Activated T-helper 17 cell treated with anti-CD3 and anti-CD28 coated beads, Interleukin-2, amount 50 U/mL, for 72 hours (primary cell): Measurements from ENCODE around the gene TNFAIP1. TPM values are rescaled to one million over a fixed set of nuclear protein-coding genes. Genes with fewer than 3 reads are reported as not detected.
A peak's percentile ranks its signal among the peaks of the same experiment; 100 is the strongest.
"Not testable (repeated sequence)": the region's sequence is repeated elsewhere in the genome, so short reads cannot be mapped to it uniquely, and the experiment has no call there.

Source experiments
- ATAC-seq: fragments of 150-1000 bp; cut with Tn5 transposase; replicated peaks from 2 replicates; pipeline ENCODE4 v1.10.0; 2021; ENCODE audit warnings: mild to moderate bottlenecking, moderate library complexity
- H3K27ac Mint-ChIP-seq: one replicate; pipeline ENCODE4 v1.8.0; 2022; ENCODE audit warnings: mixed read lengths
- H3K27me3 Mint-ChIP-seq: one replicate; pipeline ENCODE4 v1.8.0; 2022; ENCODE audit warnings: mixed read lengths
- H3K36me3 Mint-ChIP-seq: one replicate; pipeline ENCODE4 v1.8.0; 2022; ENCODE audit warnings: low read depth, mild to moderate bottlenecking, mixed read lengths
- H3K4me1 Mint-ChIP-seq: one replicate; pipeline ENCODE4 v1.8.0; 2022; ENCODE audit warnings: mixed read lengths
- H3K4me3 Mint-ChIP-seq: one replicate; pipeline ENCODE4 v1.8.0; 2022; ENCODE audit warnings: mild to moderate bottlenecking, mixed read lengths
- H3K9me3 Mint-ChIP-seq: one replicate; pipeline ENCODE4 v1.8.0; 2022; ENCODE audit warnings: mixed read lengths
- total RNA-seq, 2 donors: library from RNA; stranded (reverse); gene quantifications; one replicate each; pipeline ENCODE4 v1.2.3, GENCODE V29; 2022

Gene TNFAIP1
- 10 to 100 TPM; 24.9 to 30.0 TPM for total RNA-seq

DNA sequence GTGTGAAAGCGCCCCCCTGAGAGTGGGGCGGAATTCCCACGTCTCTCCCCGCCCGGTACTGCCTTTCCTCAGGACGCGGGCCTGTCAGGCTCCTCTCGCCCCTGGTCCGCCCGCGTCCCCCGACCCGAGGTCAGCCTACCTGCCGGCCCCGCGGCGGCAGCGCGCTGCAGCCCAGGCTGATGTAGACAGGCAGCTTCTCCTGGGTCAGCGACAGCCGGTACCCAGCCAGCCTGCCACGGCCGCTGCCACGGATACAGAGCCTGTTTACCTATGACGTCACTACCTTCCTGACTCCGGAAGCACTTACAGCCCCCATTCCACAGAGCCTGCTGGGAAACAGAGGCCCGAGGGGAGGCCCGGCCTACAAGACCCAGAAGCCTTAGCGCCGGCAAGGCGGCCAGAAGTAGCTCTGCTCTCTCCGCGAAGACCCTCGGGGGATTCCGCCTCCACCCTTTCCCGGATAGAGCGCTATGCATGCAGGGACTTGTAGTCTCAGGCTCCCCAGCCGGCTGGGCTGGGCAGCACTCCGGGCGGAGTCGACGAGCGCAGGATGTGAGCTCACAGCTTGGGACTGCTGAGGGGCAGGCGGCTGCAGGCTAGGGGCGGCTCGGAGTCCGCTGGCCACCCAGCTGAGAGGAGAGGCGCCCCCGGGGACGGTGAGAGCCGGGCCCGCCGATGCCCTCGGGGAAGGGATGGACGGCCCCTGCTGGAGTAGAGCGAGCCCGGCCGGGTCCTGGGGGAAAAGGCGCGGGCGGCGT lies at the start of gene TNFAIP1, which contains the start of gene IFT20:
Gene TNFAIP1, plus strand, starts transcription at position 561 of the 758 bp plus-strand sequence. CDS start 3,761 bp downstream, outside the sequence.
Gene IFT20, minus strand, starts transcription at position 272 of the 758 bp plus-strand sequence. CDS start 3,487 bp downstream, outside the sequence.
- peaks cover 30% of the 10 kb centered on the region for H3K4me1 Mint-ChIP-seq
- H3K36me3 Mint-ChIP-seq, result peaks cover 31% of the 10 kb centered on the region
- ATAC-seq, result peak; percentile 96
- H3K9me3 Mint-ChIP-seq, result no peaks in the 10 kb centered on the region
- peak within 1 kb of the TSS; percentile 96 for H3K27ac Mint-ChIP-seq
- H3K4me3 Mint-ChIP-seq, result peak within 1 kb of the TSS; percentile 93
- no peaks in the 10 kb centered on the region for H3K27me3 Mint-ChIP-seq

DNA sequence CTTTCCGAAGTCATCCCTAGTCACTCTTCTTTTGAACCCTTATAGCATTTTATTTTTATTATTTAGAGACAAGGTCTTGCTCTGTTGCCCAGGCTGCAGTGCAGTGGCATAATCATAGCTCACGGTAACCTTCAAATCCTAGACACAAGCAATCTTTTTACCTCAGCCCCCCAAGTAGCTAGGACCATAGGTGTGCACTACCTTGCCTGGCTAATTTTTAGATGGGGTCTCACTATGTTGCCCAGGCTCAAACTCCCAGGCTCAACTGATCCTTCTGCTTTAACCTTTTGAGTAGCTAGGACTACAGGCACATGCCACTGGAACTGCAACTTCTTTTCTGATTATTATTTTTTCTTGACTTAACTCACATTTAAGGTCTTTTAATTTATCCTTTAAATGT lies 49.6 kb upstream of the TNFAIP1 start:
- no peak overlapping the region for H3K4me3 Mint-ChIP-seq
- H3K36me3 Mint-ChIP-seq, result no peaks in the 10 kb centered on the region
- no peak overlapping the region for H3K27ac Mint-ChIP-seq
- no peaks in the 10 kb centered on the region for H3K4me1 Mint-ChIP-seq
- H3K27me3 Mint-ChIP-seq, result no peaks in the 10 kb centered on the region
- no peak for ATAC-seq
- no peaks in the 10 kb centered on the region for H3K9me3 Mint-ChIP-seq

DNA sequence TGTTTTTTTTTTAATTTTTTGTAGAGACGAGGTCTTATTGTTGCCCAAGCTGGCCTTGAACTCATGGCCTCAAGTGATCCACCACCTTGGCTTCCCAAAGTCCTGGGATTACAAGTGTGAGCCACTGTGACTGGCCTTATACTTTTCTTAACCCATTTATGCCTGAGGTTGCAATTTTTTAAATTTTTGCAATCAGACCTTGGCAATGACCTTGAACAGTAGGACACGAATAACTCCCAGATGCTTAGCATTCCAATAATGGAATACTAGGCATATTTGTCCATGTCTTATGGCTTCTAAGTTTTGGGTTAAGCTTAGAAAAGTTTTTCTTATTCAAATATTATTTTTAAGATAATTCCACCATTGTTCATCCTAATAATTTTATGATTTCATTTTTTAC lies 44.9 kb upstream of the TNFAIP1 start:
- no peak overlapping the region for H3K27ac Mint-ChIP-seq
- H3K4me1 Mint-ChIP-seq, result peaks cover 3% of the 10 kb centered on the region
- no peaks in the 10 kb centered on the region for H3K36me3 Mint-ChIP-seq
- no peak overlapping the region for H3K4me3 Mint-ChIP-seq
- H3K9me3 Mint-ChIP-seq, result no peaks in the 10 kb centered on the region
- H3K27me3 Mint-ChIP-seq, result peaks cover 9% of the 10 kb centered on the region
- ATAC-seq, result no peak

DNA sequence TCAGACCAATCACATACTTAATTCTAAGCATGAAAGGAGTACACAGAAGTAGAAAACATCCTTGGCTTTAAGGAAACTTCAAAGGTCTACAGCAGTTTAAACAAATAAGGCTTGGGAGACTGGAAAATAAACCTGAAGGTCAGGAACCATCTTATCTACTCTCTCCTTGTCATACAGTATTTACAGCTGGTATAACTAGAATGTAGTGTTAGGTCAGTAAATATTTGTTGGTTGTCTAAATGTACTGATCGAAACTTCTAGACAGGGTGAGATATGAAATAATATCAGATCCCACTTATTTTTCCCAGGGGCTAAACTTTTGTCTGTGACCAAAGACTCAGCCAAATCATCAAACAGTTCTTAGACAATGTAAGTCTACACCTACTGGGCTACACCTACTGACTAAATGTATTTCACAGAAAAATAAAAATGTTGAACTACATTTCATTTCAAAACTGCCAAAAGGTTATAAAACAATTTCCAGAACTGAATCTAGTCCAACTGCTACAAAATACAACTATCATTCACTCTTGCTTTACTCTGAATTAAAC lies 43.7 kb upstream of the TNFAIP1 start:
- H3K9me3 Mint-ChIP-seq, result no peaks in the 10 kb centered on the region
- no peak overlapping the region for H3K27ac Mint-ChIP-seq
- H3K27me3 Mint-ChIP-seq, result peaks cover 9% of the 10 kb centered on the region
- H3K4me1 Mint-ChIP-seq, result peaks cover 12% of the 10 kb centered on the region
- no peak for ATAC-seq
- no peak overlapping the region for H3K4me3 Mint-ChIP-seq
- no peaks in the 10 kb centered on the region for H3K36me3 Mint-ChIP-seq

- not testable (repeated sequence) for H3K36me3 Mint-ChIP-seq, H3K4me3 Mint-ChIP-seq, H3K27me3 Mint-ChIP-seq, H3K27ac Mint-ChIP-seq, ATAC-seq, H3K9me3 Mint-ChIP-seq
- peaks cover 12% of the 10 kb centered on the region for H3K4me1 Mint-ChIP-seq
Measured at GRCh38 chr17:28292878-28293277, 42.7 kb upstream of the TNFAIP1 start.

DNA sequence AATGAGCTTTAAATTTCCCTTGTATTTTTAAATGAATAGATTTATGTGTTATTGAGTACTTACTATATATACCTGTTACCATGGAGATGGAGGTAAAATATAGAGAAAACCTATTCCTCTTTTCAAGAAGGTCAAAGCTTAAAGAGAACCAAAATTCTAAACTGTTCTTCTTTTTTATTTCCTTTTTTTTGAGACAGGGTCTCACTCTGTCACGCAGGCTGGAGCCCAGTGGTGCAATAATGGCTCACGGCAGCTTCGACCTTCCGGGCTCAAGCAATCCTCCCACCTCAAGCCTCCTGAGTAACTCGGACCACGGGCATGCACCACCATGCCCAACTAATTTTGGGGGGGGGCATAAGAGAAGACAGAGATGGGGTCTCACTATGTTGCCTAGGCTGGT lies 41.6 kb upstream of the TNFAIP1 start:
- Mint-ChIP-seq H3K27me3 (peaks cover 9% of the 10 kb centered on the region), H3K9me3 (no peaks in the 10 kb centered on the region)
- ATAC-seq, result no peak

DNA sequence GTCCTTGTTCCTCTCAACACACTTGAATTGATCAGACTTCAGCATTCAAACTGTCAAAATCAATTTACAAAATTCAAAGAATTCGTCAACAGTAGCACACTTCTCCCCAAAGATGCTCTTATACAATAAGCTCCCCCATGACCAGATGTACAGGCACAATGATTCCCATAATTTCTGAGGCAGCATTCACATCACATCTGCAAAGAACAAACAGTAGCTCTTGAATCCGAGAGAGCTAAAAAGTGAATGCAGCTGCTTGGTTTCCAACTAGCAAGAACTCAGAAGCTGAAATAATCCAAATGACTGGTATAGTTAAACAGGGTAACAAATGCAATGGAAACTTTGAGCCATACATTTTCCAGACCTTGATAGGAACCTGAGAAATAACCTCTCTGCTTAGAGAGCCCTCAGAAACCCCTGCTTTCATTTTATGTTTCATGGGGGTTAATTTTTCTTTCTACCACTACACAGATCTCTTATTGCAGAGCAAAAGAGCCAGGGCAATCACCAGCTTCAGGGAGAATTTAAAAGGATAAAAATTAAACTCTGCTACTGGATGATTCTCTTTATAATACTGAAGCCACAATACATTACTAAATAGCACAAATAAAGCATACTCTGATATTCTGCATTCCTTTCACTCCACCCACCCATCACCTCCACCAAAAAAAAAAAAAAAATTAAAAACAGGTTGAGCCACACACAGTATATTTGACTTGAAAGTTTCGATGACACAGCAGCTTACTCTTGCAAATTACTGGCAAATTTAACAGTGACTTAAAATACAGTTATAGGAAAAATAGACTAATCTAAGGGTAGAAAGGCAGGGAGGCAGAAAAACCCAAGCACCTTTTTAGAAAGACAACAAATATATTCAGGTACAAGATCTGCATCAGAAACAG lies 39.6 kb upstream of the TNFAIP1 start:
- Mint-ChIP-seq H3K4me3 (peak overlapping the region; percentile 36), H3K36me3 (no peaks in the 10 kb centered on the region), H3K9me3 (no peaks in the 10 kb centered on the region), H3K27ac (peak overlapping the region; percentile 59), H3K4me1 (peaks cover 12% of the 10 kb centered on the region), H3K27me3 (peaks cover 9% of the 10 kb centered on the region)
- peak; percentile 78 for ATAC-seq

More for the DNA sequence above, 41.6 kb upstream of the TNFAIP1 start:
- Mint-ChIP-seq H3K4me3 (no peak overlapping the region), H3K27ac (no peak overlapping the region), H3K36me3 (no peaks in the 10 kb centered on the region), H3K4me1 (peaks cover 12% of the 10 kb centered on the region)

GRCh38 chr17:28298449-28298848 lies 37.1 kb upstream of the TNFAIP1 start:
- peaks cover 6% of the 10 kb centered on the region for H3K27me3 Mint-ChIP-seq

DNA sequence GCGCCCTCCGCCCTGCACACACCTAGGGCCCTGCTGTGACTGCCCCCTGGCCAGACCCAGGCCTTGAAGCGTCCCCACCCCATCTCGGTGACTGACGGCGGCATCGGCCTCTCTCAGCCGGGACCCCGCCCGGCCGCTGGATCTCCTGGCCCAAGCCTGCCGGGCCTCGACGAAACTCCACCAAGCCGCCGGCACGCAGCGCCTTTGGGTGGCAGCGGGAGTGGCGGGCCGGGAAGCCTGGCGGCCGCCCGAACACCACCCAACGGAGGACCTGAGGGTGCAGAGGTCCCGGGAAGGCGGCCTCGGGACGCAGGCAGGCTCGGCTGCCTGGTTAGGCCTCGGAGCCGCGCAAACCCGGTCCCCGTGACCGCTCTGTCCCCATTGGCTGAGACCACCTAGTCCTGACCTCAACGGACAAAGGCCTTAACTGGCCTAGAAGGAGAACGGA lies 28.6 kb upstream of the TNFAIP1 start:
- Mint-ChIP-seq H3K4me1 (no peaks in the 10 kb centered on the region), H3K27me3 (peaks cover 9% of the 10 kb centered on the region), H3K9me3 (no peaks in the 10 kb centered on the region), H3K4me3 (no peak overlapping the region), H3K36me3 (no peaks in the 10 kb centered on the region), H3K27ac (no peak overlapping the region)
- ATAC-seq, result no peak

More at GRCh38 chr17:28298449-28298848, 37.1 kb upstream of the TNFAIP1 start:
- no peak for ATAC-seq
- H3K27ac Mint-ChIP-seq, result no peak overlapping the region
- peaks cover 12% of the 10 kb centered on the region for H3K4me1 Mint-ChIP-seq
- no peaks in the 10 kb centered on the region for H3K36me3 Mint-ChIP-seq
- no peaks in the 10 kb centered on the region for H3K9me3 Mint-ChIP-seq
- no peak overlapping the region for H3K4me3 Mint-ChIP-seq

GRCh38 chr17:28313841-28314240 lies 21.7 kb upstream of the TNFAIP1 start:
- Mint-ChIP-seq H3K27ac (no peak overlapping the region), H3K9me3 (no peaks in the 10 kb centered on the region), H3K27me3 (no peaks in the 10 kb centered on the region), H3K4me3 (no peak overlapping the region), H3K36me3 (no peaks in the 10 kb centered on the region), H3K4me1 (peaks cover 6% of the 10 kb centered on the region)
- no peak for ATAC-seq

GRCh38 chr17:28315846-28316705 lies 19.5 kb upstream of the TNFAIP1 start:
- Mint-ChIP-seq H3K9me3 (no peaks in the 10 kb centered on the region), H3K27me3 (no peaks in the 10 kb centered on the region), H3K36me3 (peaks cover 12% of the 10 kb centered on the region), H3K4me3 (no peak overlapping the region), H3K4me1 (peaks cover 20% of the 10 kb centered on the region), H3K27ac (no peak overlapping the region)
- no peak for ATAC-seq

GRCh38 chr17:28317099-28317965 lies 18.2 kb upstream of the TNFAIP1 start:
- peak overlapping the region; percentile 89 for H3K4me3 Mint-ChIP-seq
- H3K4me1 Mint-ChIP-seq, result peaks cover 24% of the 10 kb centered on the region
- no peaks in the 10 kb centered on the region for H3K27me3 Mint-ChIP-seq
- no peak for ATAC-seq
- H3K27ac Mint-ChIP-seq, result no peak overlapping the region
- peaks cover 19% of the 10 kb centered on the region for H3K36me3 Mint-ChIP-seq
- no peaks in the 10 kb centered on the region for H3K9me3 Mint-ChIP-seq
